GM23248 (cell line): ENCODE measurements around the gene GIGYF2. TPM values are rescaled to one million over a fixed set of nuclear protein-coding genes. Genes with fewer than 3 reads are reported as not detected.

ENCODE experiments used
- DNase-seq: peaks from one replicate; pipeline ENCODE4 v3.0.0-alpha.2; 2015
- H2AFZ ChIP-seq: fragments of 200-600 bp; sonication (generic); 2 replicates; pipeline ENCODE4 v1.6.1; 2016; ENCODE audit warnings: antibody characterized with exemption
- H3F3A ChIP-seq: fragments of 200-600 bp; sonication (generic); 2 replicates; pipeline ENCODE4 v1.6.1; 2016; ENCODE audit warnings: mild to moderate bottlenecking, antibody characterized with exemption, mixed run types; ENCODE audit not compliant: insufficient read depth
- H3K27ac ChIP-seq: fragments of 200-600 bp; sonication (generic); 2 replicates; pipeline ENCODE4 v1.5.1; 2016; ENCODE audit warnings: mild to moderate bottlenecking
- H3K27me3 ChIP-seq: fragments of 200-600 bp; sonication (generic); replicated peaks from 2 replicates; pipeline ENCODE4 v1.6.1; 2016; ENCODE audit warnings: mild to moderate bottlenecking; ENCODE audit not compliant: insufficient read depth
- H3K36me3 ChIP-seq: fragments of 200-600 bp; sonication (generic); 2 replicates; pipeline ENCODE4 v1.6.1; 2016; ENCODE audit warnings: low read depth, mild to moderate bottlenecking
- H3K4me1 ChIP-seq: fragments of 200-600 bp; sonication (generic); 2 replicates; pipeline ENCODE4 v1.6.1; 2016; ENCODE audit warnings: mild to moderate bottlenecking; ENCODE audit not compliant: insufficient read depth
- H3K4me2 ChIP-seq: fragments of 200-600 bp; sonication (generic); one replicate; pipeline ENCODE4 v1.6.1; 2016; ENCODE audit warnings: mild to moderate bottlenecking; ENCODE audit not compliant: unreplicated experiment
- H3K4me3 ChIP-seq: fragments of 200-600 bp; sonication (generic); 2 replicates; pipeline ENCODE4 v1.5.1; 2016; ENCODE audit warnings: mild to moderate bottlenecking
- H3K79me2 ChIP-seq: fragments of 200-600 bp; sonication (generic); 2 replicates; pipeline ENCODE4 v1.6.1; 2016; ENCODE audit warnings: mild to moderate bottlenecking; ENCODE audit not compliant: insufficient read depth
- H3K9ac ChIP-seq: fragments of 200-600 bp; sonication (generic); 2 replicates; pipeline ENCODE4 v1.6.1; 2016; ENCODE audit warnings: mild to moderate bottlenecking
- H3K9me2 ChIP-seq: fragments of 200-600 bp; sonication (generic); 2 replicates; pipeline ENCODE4 v1.6.1; 2016; ENCODE audit warnings: mixed run types, mild to moderate bottlenecking, moderate library complexity; ENCODE audit not compliant: insufficient read depth
- H3K9me3 ChIP-seq: fragments of 200-600 bp; sonication (generic); one replicate; pipeline ENCODE4 v1.6.1; 2017; ENCODE audit warnings: low read depth
- H4K20me1 ChIP-seq: fragments of 200-600 bp; sonication (generic); 2 replicates; pipeline ENCODE4 v1.6.0; 2016; ENCODE audit not compliant: insufficient read depth
- EZH2 ChIP-seq: fragments of 200-600 bp; sonication (generic); IDR thresholded peaks from 2 replicates; pipeline ENCODE4 v1.6.1; 2018; ENCODE audit warnings: antibody characterized with exemption, mild to moderate bottlenecking; ENCODE audit not compliant: insufficient read depth, poor library complexity, severe bottlenecking
- EZH2phosphoT487 ChIP-seq: fragments of 200-600 bp; sonication (generic); IDR thresholded peaks from 2 replicates; pipeline ENCODE4 v1.6.1; 2018; ENCODE audit warnings: antibody characterized with exemption, moderate library complexity, mild to moderate bottlenecking, low read depth; ENCODE audit not compliant: insufficient read depth
- WGBS, 2 experiments: methylation state at CpG; one replicate each; pipeline ENCODE4 v1.1.6; 2015 to 2017; ENCODE audit warnings: low lambda C conversion rate in 2 of 2, low coverage in 1 of 2; ENCODE audit errors: missing lambda C conversion rate in 2 of 2; 5-methylcytosine and 5-hydroxymethylcytosine counted together
- in situ Hi-C: fragments of 300-500 bp; cut with MboI; formaldehyde crosslinking; loops from 2 replicates; pipeline ENCODE4 v1.15.0; 2020
- polyA plus RNA-seq: library from polyadenylated mRNA; unstranded; fragments of >200 nt; fragmentation: Nextera tagmentation; extraction: Ambion mirVana; gene quantifications from 2 replicates; pipeline ENCODE4 v1.2.1, GENCODE V29; 2016
- total RNA-seq: library from RNA; depleted of rRNA; stranded (reverse); fragments of >200 nt; shearing (Covaris generic); gene quantifications from 2 replicates; pipeline ENCODE4 v1.2.3, GENCODE V29; 2014

The GIGYF2 gene
- total and polyA plus RNA-seq, 2 experiments from 2014 or later: 27.2 to 35.2 TPM

GRCh38 chr2:232887171-232887850, 190.2 kb downstream of the GIGYF2 start:
- TF ChIP-seq EZH2phosphoT487 (no peak), EZH2 (no peak)
- DNase-seq: peak; percentile 28
- no peak overlapping the region for H3K9ac ChIP-seq
- no peaks in the 10 kb centered on the region for H3K9me2 ChIP-seq
- H2AFZ ChIP-seq: no peak overlapping the region
- WGBS, 2 experiments: 59 to 65% methylated on average over 15 of the region's 15 CpGs
- H3K4me3 ChIP-seq: no peak overlapping the region
- H3K9me3 ChIP-seq: no peaks in the 10 kb centered on the region
- no peak overlapping the region for H3K27ac ChIP-seq
- in situ Hi-C loops: no loop called here
- H3K79me2 ChIP-seq: no peaks in the 10 kb centered on the region
- no peaks in the 10 kb centered on the region for H3K36me3 ChIP-seq
- no peaks in the 10 kb centered on the region for H3F3A ChIP-seq
- H4K20me1 ChIP-seq: no peaks in the 10 kb centered on the region
- no peak overlapping the region for H3K4me2 ChIP-seq
- 0 out of 2 replicates have a peak, but pooled peaks cover 3% of the 10 kb centered on the region for H3K27me3 ChIP-seq
- peaks cover 5% of the 10 kb centered on the region for H3K4me1 ChIP-seq

GRCh38 chr2:232888099-232888836, 191.1 kb downstream of the GIGYF2 start:
- in situ Hi-C loops: no loop called here
- Histone ChIP-seq H3K4me3 (no peak overlapping the region), H3K27me3 (0 out of 2 replicates have a peak, but pooled peaks cover 3% of the 10 kb centered on the region), H3K4me2 (no peak overlapping the region), H3K27ac (no peak overlapping the region), H4K20me1 (no peaks in the 10 kb centered on the region), H3K36me3 (no peaks in the 10 kb centered on the region), H2AFZ (no peak overlapping the region), H3K9me2 (no peaks in the 10 kb centered on the region), H3F3A (no peaks in the 10 kb centered on the region), H3K9me3 (no peaks in the 10 kb centered on the region), H3K9ac (no peak overlapping the region), H3K4me1 (peaks cover 5% of the 10 kb centered on the region), H3K79me2 (no peaks in the 10 kb centered on the region)
- WGBS, 2 experiments: 64 to 70% methylated on average over 21 of the region's 21 CpGs
- no peak for TF ChIP-seq EZH2
- no peak for TF ChIP-seq EZH2phosphoT487
- DNase-seq: no peak

- in situ Hi-C loops: no loop called here
- Histone ChIP-seq H3K79me2 (no peaks in the 10 kb centered on the region), H3K27me3 (0 out of 2 replicates have a peak, but pooled peaks cover 3% of the 10 kb centered on the region), H3K9me3 (no peaks in the 10 kb centered on the region), H3F3A (no peaks in the 10 kb centered on the region), H3K9ac (no peak overlapping the region), H2AFZ (no peak overlapping the region), H4K20me1 (no peaks in the 10 kb centered on the region), H3K4me1 (peaks cover 5% of the 10 kb centered on the region), H3K9me2 (no peaks in the 10 kb centered on the region), H3K4me3 (no peak overlapping the region), H3K36me3 (no peaks in the 10 kb centered on the region), H3K4me2 (no peak overlapping the region), H3K27ac (no peak overlapping the region)
- DNase-seq: no peak
- TF ChIP-seq EZH2phosphoT487 (no peak), EZH2 (no peak)
- 73 to 75% methylated on average over 14 of the region's 14 CpGs for WGBS, 2 experiments
Measured at GRCh38 chr2:232888839-232889529, 191.9 kb downstream of the GIGYF2 start.

GRCh38 chr2:232889876-232890401, 192.8 kb downstream of the GIGYF2 start:
- no peak overlapping the region for H3K27ac ChIP-seq
- no peaks in the 10 kb centered on the region for H4K20me1 ChIP-seq
- no peaks in the 10 kb centered on the region for H3K79me2 ChIP-seq
- H2AFZ ChIP-seq: no peak overlapping the region
- H3K36me3 ChIP-seq: no peaks in the 10 kb centered on the region
- no peaks in the 10 kb centered on the region for H3K9me3 ChIP-seq
- 0 out of 2 replicates have a peak, but pooled peaks cover 3% of the 10 kb centered on the region for H3K27me3 ChIP-seq
- in situ Hi-C loops: no loop called here
- H3K9me2 ChIP-seq: no peaks in the 10 kb centered on the region
- 66 to 84% methylated on average over 5 of the region's 5 CpGs for WGBS, 2 experiments
- H3K4me3 ChIP-seq: no peak overlapping the region
- peaks cover 5% of the 10 kb centered on the region for H3K4me1 ChIP-seq
- TF ChIP-seq EZH2phosphoT487 (no peak), EZH2 (no peak)
- H3F3A ChIP-seq: no peaks in the 10 kb centered on the region
- H3K9ac ChIP-seq: no peak overlapping the region
- DNase-seq: no peak
- H3K4me2 ChIP-seq: no peak overlapping the region
